IMR-90 (cell line): Measurements from ENCODE around the gene SET. TPM values are rescaled to one million over a fixed set of nuclear protein-coding genes. Genes with fewer than 3 reads are reported as not detected.

Experiments
- ATAC-seq: fragments of 200-7000 bp; cut with Tn5 transposase; 2 replicates; pipeline ENCODE4 v1.9.1; 2020; ENCODE audit warnings: low read depth, mild to moderate bottlenecking, moderate library complexity
- BruUV-seq: library from RNA; stranded (reverse); fragments of 400-500 nt; replicated peaks from 2 replicates; lab custom pipeline; 2021; lab: Mats Ljungman, UMichigan
- CTCF ChIA-PET: fragments of 300-600 bp; formaldehyde crosslinking; extraction: SDS; loops from one replicate; lab custom pipeline; 2021; ENCODE audit warnings: antibody characterized with exemption; lab: Yijun Ruan, JAX
- POLR2A ChIA-PET: fragments of 300-600 bp; sonication (Branson Sonifier 250); formaldehyde crosslinking; loops from one replicate; lab custom pipeline; 2022; ENCODE audit warnings: antibody characterized with exemption; ENCODE audit not compliant: unreplicated experiment; lab: Charles Lee
- DNase-seq: peaks from one replicate; pipeline ENCODE4 v3.0.0; 2013
- H2AFZ ChIP-seq: replicated peaks from 2 replicates; pipeline ENCODE3; 2013; ENCODE audit warnings: low read length, mild to moderate bottlenecking; ENCODE audit not compliant: poor library complexity
- H2AK5ac ChIP-seq: 2 replicates; pipeline ENCODE4 v1.6.1; 2013; ENCODE audit warnings: low read depth, low read length, inconsistent platforms
- H2AK9ac ChIP-seq: replicated peaks from 2 replicates; pipeline ENCODE3; 2013; ENCODE audit warnings: mild to moderate bottlenecking, low read depth, low read length, moderate library complexity; ENCODE audit not compliant: poor library complexity
- H2BK120ac ChIP-seq: 2 replicates; pipeline ENCODE4 v1.6.1; 2013; ENCODE audit warnings: low read depth, low read length, inconsistent platforms
- H2BK15ac ChIP-seq: 3 replicates; pipeline ENCODE4 v1.6.1; 2013; ENCODE audit warnings: low read depth, low read length, inconsistent platforms
- H2BK20ac ChIP-seq: 2 replicates; pipeline ENCODE4 v1.6.1; 2013; ENCODE audit warnings: low read depth, mild to moderate bottlenecking, inconsistent platforms, low read length, moderate library complexity
- H2BK5ac ChIP-seq: 2 replicates; pipeline ENCODE4 v1.6.1; 2013; ENCODE audit warnings: mild to moderate bottlenecking, low read depth, low read length, inconsistent platforms; ENCODE audit not compliant: poor library complexity, severe bottlenecking
- H3K14ac ChIP-seq: replicated peaks from 2 replicates; pipeline ENCODE4 v1.6.1; 2013; ENCODE audit warnings: low read depth, low read length, inconsistent platforms
- H3K18ac ChIP-seq: 2 replicates; pipeline ENCODE4 v1.6.1; 2013; ENCODE audit warnings: low read depth, low read length, control low read depth
- H3K23ac ChIP-seq: 2 replicates; pipeline ENCODE4 v1.6.1; 2013; ENCODE audit warnings: low read depth, low read length, inconsistent platforms
- H3K27ac ChIP-seq: 2 replicates; pipeline ENCODE4 v1.5.1; 2013; ENCODE audit warnings: mild to moderate bottlenecking, control low read depth, low read length; ENCODE audit not compliant: insufficient read depth
- H3K27me3 ChIP-seq: 2 replicates; pipeline ENCODE4 v1.6.1; 2013; ENCODE audit warnings: low read length; ENCODE audit not compliant: control insufficient read depth, insufficient read depth
- H3K36me3 ChIP-seq: 2 replicates; pipeline ENCODE4 v1.6.1; 2013; ENCODE audit warnings: low read length, mixed read lengths; ENCODE audit not compliant: control insufficient read depth, insufficient read depth
- H3K4ac ChIP-seq: 2 replicates; pipeline ENCODE4 v1.6.1; 2013; ENCODE audit warnings: low read depth, low read length, inconsistent platforms
- H3K4me1 ChIP-seq: 2 replicates; pipeline ENCODE4 v1.6.1; 2013; ENCODE audit warnings: low read length, mixed read lengths; ENCODE audit not compliant: control insufficient read depth, insufficient read depth
- H3K4me2 ChIP-seq: 2 replicates; pipeline ENCODE4 v1.6.1; 2013; ENCODE audit warnings: low read depth, mild to moderate bottlenecking, control low read depth, low read length, moderate library complexity
- H3K4me3 ChIP-seq: 2 replicates; pipeline ENCODE4 v1.5.1; 2013; ENCODE audit warnings: low read depth, mild to moderate bottlenecking, control low read depth, low read length, moderate library complexity; ENCODE audit not compliant: insufficient read depth
- H3K56ac ChIP-seq: 2 replicates; pipeline ENCODE4 v1.6.1; 2013; ENCODE audit warnings: low read length, inconsistent platforms; ENCODE audit not compliant: insufficient read depth; ENCODE audit errors: extremely low read depth
- H3K79me1 ChIP-seq, 2 experiments: 2 replicates each; pipeline ENCODE4 v1.6.1; 2013; ENCODE audit warnings: low read length in 2 of 2, inconsistent platforms in 1 of 2, low read depth in 1 of 2
- H3K9ac ChIP-seq: 2 replicates; pipeline ENCODE4 v1.6.1; 2013; ENCODE audit warnings: low read depth, low read length, control low read depth
- H3K9me1 ChIP-seq: 2 replicates; pipeline ENCODE4 v1.6.1; 2013; ENCODE audit warnings: low read length, inconsistent platforms; ENCODE audit not compliant: insufficient read depth
- H3K9me3 ChIP-seq: 2 replicates; pipeline ENCODE4 v1.6.1; 2013; ENCODE audit warnings: low read length; ENCODE audit not compliant: control insufficient read depth, insufficient read depth
- H4K20me1 ChIP-seq: 2 replicates; pipeline ENCODE4 v1.6.1; 2013; ENCODE audit warnings: low read length, inconsistent platforms; ENCODE audit not compliant: insufficient read depth
- H4K5ac ChIP-seq: 2 replicates; pipeline ENCODE4 v1.6.1; 2013; ENCODE audit warnings: mild to moderate bottlenecking, low read depth, low read length, control low read depth
- H4K8ac ChIP-seq, 2 experiments: 2 replicates each; pipeline ENCODE4 v1.6.1; 2013; ENCODE audit warnings: low read depth in 2 of 2, low read length in 2 of 2, control low read depth in 1 of 2, inconsistent platforms in 1 of 2
- H4K91ac ChIP-seq: 2 replicates; pipeline ENCODE4 v1.6.1; 2013; ENCODE audit warnings: low read depth, low read length, inconsistent platforms; ENCODE audit not compliant: insufficient read depth
- BHLHE40 ChIP-seq: fragments of 150-350 bp; IDR thresholded peaks from 2 replicates; pipeline ENCODE4 v1.6.1; 2016; ENCODE audit warnings: mild to moderate bottlenecking, low read depth, low read length
- MAFK ChIP-seq: IDR thresholded peaks from 2 replicates; pipeline ENCODE4 v1.6.1; 2012; ENCODE audit warnings: low read depth, low read length, improper control_type of control experiment
- MXI1 ChIP-seq: IDR thresholded peaks from 2 replicates; pipeline ENCODE4 v1.6.1; 2012; ENCODE audit warnings: low read depth, mild to moderate bottlenecking, low read length, moderate library complexity, borderline replicate concordance
- NFE2L2 ChIP-seq: fragments of 150-350 bp; IDR thresholded peaks from 2 replicates; pipeline ENCODE4 v1.6.1; 2016; ENCODE audit warnings: low read depth, mild to moderate bottlenecking, low read length
- POLR2A ChIP-seq: IDR thresholded peaks from 2 replicates; pipeline ENCODE4 v1.6.1; 2012; ENCODE audit warnings: mild to moderate bottlenecking, low read depth, low read length
- RAD21 ChIP-seq: IDR thresholded peaks from 2 replicates; pipeline ENCODE4 v1.6.1; 2012; ENCODE audit warnings: low read length, improper control_type of control experiment
- RCOR1 ChIP-seq: IDR thresholded peaks from 2 replicates; pipeline ENCODE4 v1.6.1; 2012; ENCODE audit warnings: mild to moderate bottlenecking, low read length, improper control_type of control experiment; ENCODE audit not compliant: insufficient replicate concordance
- RFX5 ChIP-seq: IDR thresholded peaks from 2 replicates; pipeline ENCODE4 v1.8.0; 2012; ENCODE audit warnings: low read depth, mild to moderate bottlenecking, low read length, moderate library complexity
- SMC3 ChIP-seq: fragments of 150-350 bp; IDR thresholded peaks from 2 replicates; pipeline ENCODE4 v1.6.1; 2016; ENCODE audit warnings: low read depth, mild to moderate bottlenecking, antibody characterized with exemption, low read length, moderate library complexity
- WGBS, 2 experiments: methylation state at CpG; one replicate each; pipeline versions ENCODE4 v1.1.5 to v1.1.7; 2013; ENCODE audit warnings: missing lambda C conversion rate in 2 of 2; ENCODE audit not compliant: insufficient read length in 1 of 2; ENCODE audit errors: extremely low coverage in 2 of 2; 5-methylcytosine and 5-hydroxymethylcytosine counted together
- dilution Hi-C: fragments of 300-500 bp; cut with HindIII; formaldehyde crosslinking; loops from one replicate; pipeline ENCODE4 v1.14.3; 2018; ENCODE audit warnings: low sequenced_read_pairs; ENCODE audit not compliant: unreplicated experiment
- in situ Hi-C: fragments of 300-500 bp; cut with MboI; formaldehyde crosslinking; loops from 3 replicates; pipeline ENCODE4 v1.14.3; 2019; ENCODE audit warnings: low sequenced_read_pairs, inconsistent platforms, mixed read lengths
- intact Hi-C: fragments of 100-400 bp; cut with micrococcal nuclease; formaldehyde crosslinking; loops from 2 replicates; pipeline ENCODE4 v1.10.0; 2022
- polyA plus RNA-seq, 3 experiments: library from polyadenylated mRNA; depleted of rRNA; stranded (reverse); fragments of >200 nt; gene quantifications; 2 replicates each; pipeline ENCODE4 v1.2.3, GENCODE V29; 2012; ENCODE audit warnings: low replicate concordance in 1 of 3
- total RNA-seq: library from RNA; depleted of rRNA; stranded (reverse); fragments of >200 nt; gene quantifications from 2 replicates; pipeline ENCODE4 v1.2.3, GENCODE V29; 2012
- TF ChIP-seq, protein P1 (sequence below): fragments of 150-350 bp; IDR thresholded peaks from 2 replicates; pipeline ENCODE4 v1.6.1; 2017; ENCODE audit warnings: mild to moderate bottlenecking, antibody characterized with exemption, low read length, low read depth
- TF ChIP-seq, protein P2 (sequence below): conservative IDR thresholded peaks from 2 replicates; pipeline ENCODE4 v1.5.1; 2012; ENCODE audit warnings: mild to moderate bottlenecking, low read depth, low read length, improper control_type of control experiment

The SET gene
- total and polyA plus RNA-seq, 2 of the 4 experiments (the other 2 are of a cell fraction): 104 to 182 TPM

DNA sequence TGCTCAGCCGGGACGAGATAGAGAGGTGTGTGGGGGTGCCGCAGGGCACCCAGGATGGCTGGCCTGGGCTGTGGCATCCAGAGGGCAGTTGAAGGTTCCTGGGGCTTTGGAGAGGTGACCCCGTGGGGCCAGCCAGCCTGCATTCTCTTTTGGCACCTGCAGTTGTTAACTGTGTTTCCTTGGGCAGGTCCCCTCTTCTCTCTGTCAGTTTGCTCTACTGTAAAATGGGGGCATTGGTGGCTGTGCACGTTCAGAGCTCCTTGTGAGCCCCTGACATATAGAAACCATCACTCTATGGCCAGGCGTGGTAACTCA lies 26.4 kb downstream of the SET start:
- no peak overlapping the region for H2AK5ac ChIP-seq
- no peak overlapping the region for H3K9ac ChIP-seq
- no peak overlapping the region for H2AFZ ChIP-seq
- TF ChIP-seq RCOR1 (no peak), RAD21 (no peak), SMC3 (no peak), MXI1 (no peak), POLR2A (no peak), RFX5 (no peak), MAFK (no peak), BHLHE40 (no peak), NFE2L2 (no peak)
- TF ChIP-seq, protein P1, sequence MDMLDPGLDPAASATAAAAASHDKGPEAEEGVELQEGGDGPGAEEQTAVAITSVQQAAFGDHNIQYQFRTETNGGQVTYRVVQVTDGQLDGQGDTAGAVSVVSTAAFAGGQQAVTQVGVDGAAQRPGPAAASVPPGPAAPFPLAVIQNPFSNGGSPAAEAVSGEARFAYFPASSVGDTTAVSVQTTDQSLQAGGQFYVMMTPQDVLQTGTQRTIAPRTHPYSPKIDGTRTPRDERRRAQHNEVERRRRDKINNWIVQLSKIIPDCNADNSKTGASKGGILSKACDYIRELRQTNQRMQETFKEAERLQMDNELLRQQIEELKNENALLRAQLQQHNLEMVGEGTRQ: no peak
- TF ChIP-seq, protein P2, sequence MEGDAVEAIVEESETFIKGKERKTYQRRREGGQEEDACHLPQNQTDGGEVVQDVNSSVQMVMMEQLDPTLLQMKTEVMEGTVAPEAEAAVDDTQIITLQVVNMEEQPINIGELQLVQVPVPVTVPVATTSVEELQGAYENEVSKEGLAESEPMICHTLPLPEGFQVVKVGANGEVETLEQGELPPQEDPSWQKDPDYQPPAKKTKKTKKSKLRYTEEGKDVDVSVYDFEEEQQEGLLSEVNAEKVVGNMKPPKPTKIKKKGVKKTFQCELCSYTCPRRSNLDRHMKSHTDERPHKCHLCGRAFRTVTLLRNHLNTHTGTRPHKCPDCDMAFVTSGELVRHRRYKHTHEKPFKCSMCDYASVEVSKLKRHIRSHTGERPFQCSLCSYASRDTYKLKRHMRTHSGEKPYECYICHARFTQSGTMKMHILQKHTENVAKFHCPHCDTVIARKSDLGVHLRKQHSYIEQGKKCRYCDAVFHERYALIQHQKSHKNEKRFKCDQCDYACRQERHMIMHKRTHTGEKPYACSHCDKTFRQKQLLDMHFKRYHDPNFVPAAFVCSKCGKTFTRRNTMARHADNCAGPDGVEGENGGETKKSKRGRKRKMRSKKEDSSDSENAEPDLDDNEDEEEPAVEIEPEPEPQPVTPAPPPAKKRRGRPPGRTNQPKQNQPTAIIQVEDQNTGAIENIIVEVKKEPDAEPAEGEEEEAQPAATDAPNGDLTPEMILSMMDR: no peak
- 85% methylated on average over 4 of the region's 6 CpGs; no CpG with 5 or more reads in 1 of the 2 experiments for WGBS, 2 experiments
- no peak overlapping the region for H4K8ac ChIP-seq
- ChIA-PET POLR2A (no interaction called here), CTCF (no interaction called here)
- no peak overlapping the region for H2BK15ac ChIP-seq
- H3K4ac ChIP-seq: no peak overlapping the region
- ATAC-seq (no peak), DNase-seq (no peak)
- H3K14ac ChIP-seq: no peak overlapping the region
- H2AK9ac ChIP-seq: no peak overlapping the region
- no peak overlapping the region for H4K91ac ChIP-seq
- no peaks in the 10 kb centered on the region for H3K9me3 ChIP-seq
- no peaks in the 10 kb centered on the region for H3K9me1 ChIP-seq
- no peak overlapping the region for H4K5ac ChIP-seq
- H3K23ac ChIP-seq: no peak overlapping the region
- H3K4me1 ChIP-seq: no peaks in the 10 kb centered on the region
- no peak overlapping the region for H3K18ac ChIP-seq
- no peak overlapping the region for H3K4me3 ChIP-seq
- no peak overlapping the region for H3K56ac ChIP-seq
- H2BK120ac ChIP-seq: no peak overlapping the region
- no peaks in the 10 kb centered on the region for H3K79me1 ChIP-seq
- intact Hi-C loops (no loop called here), in situ Hi-C loops (no loop called here), dilution Hi-C loops (no loop called here)
- H2BK5ac ChIP-seq: no peak overlapping the region
- no peaks in the 10 kb centered on the region for H3K36me3 ChIP-seq
- BruUV-seq: no TSS peak
- H2BK20ac ChIP-seq: no peak overlapping the region
- no peak overlapping the region for H3K27ac ChIP-seq
- no peaks in the 10 kb centered on the region for H3K27me3 ChIP-seq
- H3K4me2 ChIP-seq: no peak overlapping the region
- H4K20me1 ChIP-seq: no peaks in the 10 kb centered on the region
